K562 (cell line): ENCODE measurements around the gene TAAR5. TPM values are rescaled to one million over a fixed set of nuclear protein-coding genes. Genes with fewer than 3 reads are reported as not detected.

Experiments used
- ATAC-seq: fragments of 200-7000 bp; cut with Tn5 transposase; 3 replicates; pipeline ENCODE4 v1.9.1; 2020; ENCODE audit warnings: moderate library complexity
- BruUV-seq: library from RNA; stranded (reverse); fragments of 400-500 nt; replicated peaks from 2 replicates; lab custom pipeline; 2021; lab: Mats Ljungman, UMichigan
- CTCF ChIA-PET: fragments of 300-600 bp; formaldehyde crosslinking; extraction: SDS; loops from one replicate; lab custom pipeline; 2021; ENCODE audit warnings: low intra/inter-chr PET ratio; lab: Yijun Ruan, JAX
- POLR2A ChIA-PET: fragments of 300-600, 350-650 bp; sonication (Branson Sonifier 250); formaldehyde crosslinking; extraction: SDS; loops from one replicate; lab custom pipeline; 2021; ENCODE audit warnings: antibody characterized with exemption, inconsistent platforms; lab: Yijun Ruan, JAX
- DNase-seq, 4 experiments: peaks; one replicate each; pipeline versions ENCODE4 v3.0.0 to v3.0.0-alpha.2; 2011 to 2018; ENCODE audit warnings: low spot score in 3 of 4, mixed read lengths in 3 of 4; ENCODE audit errors: extremely low read depth in 1 of 4
- FAIRE-seq: peaks from 2 replicates; lab custom pipeline; 2011; peaks lifted over from hg19 to GRCh38; lab: Jason Lieb, UNC
- H2AFZ ChIP-seq: 2 replicates; pipeline ENCODE4 v1.6.0; 2011; ENCODE audit warnings: low read depth, low read length, control low read depth, inconsistent platforms
- H3K27ac ChIP-seq: fragments of 200-600 bp; 3 replicates; pipeline ENCODE4 v1.8.0; 2011; ENCODE audit warnings: low read depth, mild to moderate bottlenecking, control low read depth, inconsistent platforms, low read length, moderate library complexity, mixed read lengths; ENCODE audit errors: extremely low read depth
- H3K27me3 ChIP-seq, 2 experiments: fragments of 300-600 bp in 1 of 2; 2 replicates in 1 of 2; 3 replicates in 1 of 2; pipeline versions ENCODE4 v1.6.0 to v1.8.0; 2011; ENCODE audit warnings: inconsistent platforms in 2 of 2, low read length in 2 of 2, mild to moderate bottlenecking in 1 of 2, mixed read lengths in 1 of 2, moderate library complexity in 1 of 2; ENCODE audit not compliant: control insufficient read depth in 2 of 2, insufficient read depth in 2 of 2
- H3K36me3 ChIP-seq: fragments of 300-600 bp; 3 replicates; pipeline ENCODE4 v1.8.0; 2011; ENCODE audit warnings: mild to moderate bottlenecking, low read length, inconsistent platforms; ENCODE audit not compliant: control insufficient read depth, insufficient read depth
- H3K4me1 ChIP-seq, 2 experiments: fragments of 200-600 bp in 1 of 2; replicated peaks in 1 of 2; 2 replicates in 1 of 2; 3 replicates in 1 of 2; pipeline versions ENCODE4 v1.5.1 to v1.8.0; 2011; ENCODE audit warnings: inconsistent platforms in 2 of 2, low read length in 2 of 2, mild to moderate bottlenecking in 1 of 2, mixed read lengths in 1 of 2, moderate library complexity in 1 of 2; ENCODE audit not compliant: control insufficient read depth in 2 of 2, insufficient read depth in 2 of 2
- H3K4me2 ChIP-seq: 2 replicates; pipeline ENCODE4 v1.6.1; 2011; ENCODE audit warnings: low read length, control low read depth, inconsistent platforms, mixed read lengths; ENCODE audit not compliant: insufficient read depth
- H3K4me3 ChIP-seq: fragments of 200-600 bp; sonication (generic), shearing (Covaris generic); 2 replicates; pipeline ENCODE4 v1.5.1; 2016; ENCODE audit warnings: control low read depth, inconsistent platforms
- H3K79me2 ChIP-seq: fragments of 200-600 bp; 3 replicates; pipeline ENCODE4 v1.8.0; 2011; ENCODE audit warnings: low read length, inconsistent platforms; ENCODE audit not compliant: control insufficient read depth, insufficient read depth
- H3K9ac ChIP-seq, 2 experiments: 2 replicates each; pipeline versions ENCODE4 v1.6.0 to v1.6.1; 2011; ENCODE audit warnings: low read depth in 2 of 2, low read length in 2 of 2, control low read depth in 1 of 2, inconsistent platforms in 1 of 2, mild to moderate bottlenecking in 1 of 2, mixed read lengths in 1 of 2; ENCODE audit not compliant: insufficient read depth in 1 of 2
- H3K9me1 ChIP-seq: one replicate; pipeline ENCODE4 v1.6.0; 2011; ENCODE audit warnings: inconsistent platforms, mild to moderate bottlenecking, low read length, moderate library complexity; ENCODE audit not compliant: control insufficient read depth, insufficient read depth
- H3K9me3 ChIP-seq: replicated peaks from 2 replicates; pipeline ENCODE4 v1.5.1; 2011; ENCODE audit warnings: low read depth, low read length, inconsistent platforms; ENCODE audit not compliant: control insufficient read depth, insufficient read depth
- H4K20me1 ChIP-seq: replicated peaks from 2 replicates; pipeline ENCODE4 v1.6.1; 2011; ENCODE audit warnings: low read length, inconsistent platforms, mixed read lengths; ENCODE audit not compliant: control insufficient read depth, insufficient read depth
- MEF2D ChIP-seq: conservative IDR thresholded peaks from 2 replicates; pipeline ENCODE4 v1.6.1; 2016; ENCODE audit warnings: low read depth, missing genetic modification characterization, missing compliant biosample characterization
- NFXL1 ChIP-seq: fragments of 450-650 bp; formaldehyde crosslinking; IDR thresholded peaks from 2 replicates; pipeline ENCODE4 v1.4.0; 2021; ENCODE audit warnings: mild to moderate bottlenecking
- RBM22 ChIP-seq: fragments of 200-400 bp; formaldehyde crosslinking; IDR thresholded peaks from 2 replicates; pipeline ENCODE4 v1.6.1; 2018; ENCODE audit warnings: low read length, low read depth; ENCODE audit not compliant: poor library complexity, severe bottlenecking
- ZNF311 ChIP-seq: fragments of 250-450 bp; sonication (Bioruptor Pico); IDR thresholded peaks from 2 replicates; pipeline ENCODE4 v1.4.0; 2020; ENCODE audit warnings: mild to moderate bottlenecking, moderate library complexity
- WGBS: fragments of 100-300 bp; shearing (Covaris generic); methylation state at CpG from one replicate; pipeline ENCODE4 v1.1.6; 2016; ENCODE audit warnings: low coverage, mixed read lengths; ENCODE audit not compliant: insufficient coverage; ENCODE audit errors: missing lambda C conversion rate; 5-methylcytosine and 5-hydroxymethylcytosine counted together
- in situ Hi-C: fragments of 300-500 bp; cut with MboI; formaldehyde crosslinking; loops from 4 replicates; pipeline ENCODE4 v1.15.0; 2018; ENCODE audit warnings: inconsistent platforms, mixed read lengths
- intact Hi-C: fragments of 100-400 bp; cut with micrococcal nuclease; formaldehyde crosslinking; loops from 2 replicates; pipeline ENCODE4 v1.14.2; 2022
- polyA plus RNA-seq, 8 experiments: library from polyadenylated mRNA; depleted of rRNA in 4 of 8; stranded (reverse) in 5 of 8; unstranded in 3 of 8; fragments of >200 nt; fragmentation: Nextera tagmentation in 2 of 8; fragmentation: Illumina TruSeq in 1 of 8; extraction: Ambion mirVana in 2 of 8; extraction: Trizol in 1 of 8; gene quantifications; 2 replicates each; pipeline versions ENCODE4 v1.2.1 to v1.2.3, GENCODE V29; 2011 to 2014; ENCODE audit warnings: inconsistent platforms in 1 of 8, missing spikeins in 1 of 8
- total RNA-seq, 7 experiments: library from RNA; depleted of rRNA in 6 of 7; stranded (reverse); fragments of >200 nt in 6 of 7; fragmentation: Illumina TruSeq in 2 of 7; extraction: Trizol in 2 of 7; gene quantifications; 2 replicates each; pipeline versions ENCODE4 v1.2.1 to v1.2.3, GENCODE V29; 2011 to 2021; ENCODE audit warnings: low replicate concordance in 1 of 7
- TF ChIP-seq, protein P1 (sequence below): fragments of 450-650 bp; IDR thresholded peaks from 2 replicates; pipeline ENCODE4 v1.6.1; 2016; ENCODE audit warnings: borderline replicate concordance
- TF ChIP-seq, protein P2 (sequence below): fragments of 250-450 bp; sonication (Bioruptor Pico); IDR thresholded peaks from 2 replicates; pipeline ENCODE4 v1.5.0; 2021
- TF ChIP-seq, protein P3 (sequence below): fragments of 450-650 bp; IDR thresholded peaks from 2 replicates; pipeline ENCODE4 v1.6.1; 2016; ENCODE audit warnings: low read depth
- TF ChIP-seq, protein P4 (sequence below), 2 experiments: fragments of 450-650 bp; IDR thresholded peaks; 2 replicates each; pipeline ENCODE4 v1.6.1; 2016
- TF ChIP-seq, protein P5 (sequence below): fragments of 250-450 bp; sonication (Bioruptor Pico); IDR thresholded peaks from 2 replicates; pipeline ENCODE4 v1.8.0; 2022; ENCODE audit warnings: inconsistent platforms, mild to moderate bottlenecking, moderate library complexity, borderline replicate concordance

The TAAR5 gene
- total and polyA plus RNA-seq, 9 of the 15 experiments (the other 6 are each of a cell fraction or from before 2014, with no cell fraction given) = not detected

DNA sequence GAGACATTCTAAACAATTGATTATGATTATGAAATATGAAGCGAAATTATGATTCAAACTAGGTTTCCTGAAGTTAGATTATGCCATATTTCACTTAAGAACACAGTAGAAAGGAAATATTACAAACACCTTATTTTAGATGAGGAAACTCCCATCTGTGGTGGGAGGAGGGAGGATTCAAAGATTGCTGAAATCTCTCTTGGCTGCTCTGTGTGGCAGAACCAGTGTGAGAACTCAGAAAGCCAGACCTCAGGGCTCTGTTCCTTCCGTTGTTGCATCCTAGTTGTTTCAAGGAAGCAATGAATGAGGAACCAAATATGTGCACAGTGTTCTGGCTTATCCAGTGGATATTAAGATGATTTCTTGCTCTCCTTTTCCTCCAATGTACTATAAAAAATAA, 2.1 kb downstream of the TAAR5 start:
- intact Hi-C loops = no loop called here
- in situ Hi-C loops = no loop called here
- 4% methylated on average over 2 of the region's 2 CpGs for WGBS
- TF ChIP-seq, protein P1, sequence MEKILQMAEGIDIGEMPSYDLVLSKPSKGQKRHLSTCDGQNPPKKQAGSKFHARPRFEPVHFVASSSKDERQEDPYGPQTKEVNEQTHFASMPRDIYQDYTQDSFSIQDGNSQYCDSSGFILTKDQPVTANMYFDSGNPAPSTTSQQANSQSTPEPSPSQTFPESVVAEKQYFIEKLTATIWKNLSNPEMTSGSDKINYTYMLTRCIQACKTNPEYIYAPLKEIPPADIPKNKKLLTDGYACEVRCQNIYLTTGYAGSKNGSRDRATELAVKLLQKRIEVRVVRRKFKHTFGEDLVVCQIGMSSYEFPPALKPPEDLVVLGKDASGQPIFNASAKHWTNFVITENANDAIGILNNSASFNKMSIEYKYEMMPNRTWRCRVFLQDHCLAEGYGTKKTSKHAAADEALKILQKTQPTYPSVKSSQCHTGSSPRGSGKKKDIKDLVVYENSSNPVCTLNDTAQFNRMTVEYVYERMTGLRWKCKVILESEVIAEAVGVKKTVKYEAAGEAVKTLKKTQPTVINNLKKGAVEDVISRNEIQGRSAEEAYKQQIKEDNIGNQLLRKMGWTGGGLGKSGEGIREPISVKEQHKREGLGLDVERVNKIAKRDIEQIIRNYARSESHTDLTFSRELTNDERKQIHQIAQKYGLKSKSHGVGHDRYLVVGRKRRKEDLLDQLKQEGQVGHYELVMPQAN = no peak
- TF ChIP-seq MEF2D = no peak
- TF ChIP-seq, protein P2, sequence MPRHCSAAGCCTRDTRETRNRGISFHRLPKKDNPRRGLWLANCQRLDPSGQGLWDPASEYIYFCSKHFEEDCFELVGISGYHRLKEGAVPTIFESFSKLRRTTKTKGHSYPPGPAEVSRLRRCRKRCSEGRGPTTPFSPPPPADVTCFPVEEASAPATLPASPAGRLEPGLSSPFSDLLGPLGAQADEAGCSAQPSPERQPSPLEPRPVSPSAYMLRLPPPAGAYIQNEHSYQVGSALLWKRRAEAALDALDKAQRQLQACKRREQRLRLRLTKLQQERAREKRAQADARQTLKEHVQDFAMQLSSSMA (CRISPR knock-in tag) = no peak
- TF ChIP-seq NFXL1 = no peak
- TF ChIP-seq, protein P3, sequence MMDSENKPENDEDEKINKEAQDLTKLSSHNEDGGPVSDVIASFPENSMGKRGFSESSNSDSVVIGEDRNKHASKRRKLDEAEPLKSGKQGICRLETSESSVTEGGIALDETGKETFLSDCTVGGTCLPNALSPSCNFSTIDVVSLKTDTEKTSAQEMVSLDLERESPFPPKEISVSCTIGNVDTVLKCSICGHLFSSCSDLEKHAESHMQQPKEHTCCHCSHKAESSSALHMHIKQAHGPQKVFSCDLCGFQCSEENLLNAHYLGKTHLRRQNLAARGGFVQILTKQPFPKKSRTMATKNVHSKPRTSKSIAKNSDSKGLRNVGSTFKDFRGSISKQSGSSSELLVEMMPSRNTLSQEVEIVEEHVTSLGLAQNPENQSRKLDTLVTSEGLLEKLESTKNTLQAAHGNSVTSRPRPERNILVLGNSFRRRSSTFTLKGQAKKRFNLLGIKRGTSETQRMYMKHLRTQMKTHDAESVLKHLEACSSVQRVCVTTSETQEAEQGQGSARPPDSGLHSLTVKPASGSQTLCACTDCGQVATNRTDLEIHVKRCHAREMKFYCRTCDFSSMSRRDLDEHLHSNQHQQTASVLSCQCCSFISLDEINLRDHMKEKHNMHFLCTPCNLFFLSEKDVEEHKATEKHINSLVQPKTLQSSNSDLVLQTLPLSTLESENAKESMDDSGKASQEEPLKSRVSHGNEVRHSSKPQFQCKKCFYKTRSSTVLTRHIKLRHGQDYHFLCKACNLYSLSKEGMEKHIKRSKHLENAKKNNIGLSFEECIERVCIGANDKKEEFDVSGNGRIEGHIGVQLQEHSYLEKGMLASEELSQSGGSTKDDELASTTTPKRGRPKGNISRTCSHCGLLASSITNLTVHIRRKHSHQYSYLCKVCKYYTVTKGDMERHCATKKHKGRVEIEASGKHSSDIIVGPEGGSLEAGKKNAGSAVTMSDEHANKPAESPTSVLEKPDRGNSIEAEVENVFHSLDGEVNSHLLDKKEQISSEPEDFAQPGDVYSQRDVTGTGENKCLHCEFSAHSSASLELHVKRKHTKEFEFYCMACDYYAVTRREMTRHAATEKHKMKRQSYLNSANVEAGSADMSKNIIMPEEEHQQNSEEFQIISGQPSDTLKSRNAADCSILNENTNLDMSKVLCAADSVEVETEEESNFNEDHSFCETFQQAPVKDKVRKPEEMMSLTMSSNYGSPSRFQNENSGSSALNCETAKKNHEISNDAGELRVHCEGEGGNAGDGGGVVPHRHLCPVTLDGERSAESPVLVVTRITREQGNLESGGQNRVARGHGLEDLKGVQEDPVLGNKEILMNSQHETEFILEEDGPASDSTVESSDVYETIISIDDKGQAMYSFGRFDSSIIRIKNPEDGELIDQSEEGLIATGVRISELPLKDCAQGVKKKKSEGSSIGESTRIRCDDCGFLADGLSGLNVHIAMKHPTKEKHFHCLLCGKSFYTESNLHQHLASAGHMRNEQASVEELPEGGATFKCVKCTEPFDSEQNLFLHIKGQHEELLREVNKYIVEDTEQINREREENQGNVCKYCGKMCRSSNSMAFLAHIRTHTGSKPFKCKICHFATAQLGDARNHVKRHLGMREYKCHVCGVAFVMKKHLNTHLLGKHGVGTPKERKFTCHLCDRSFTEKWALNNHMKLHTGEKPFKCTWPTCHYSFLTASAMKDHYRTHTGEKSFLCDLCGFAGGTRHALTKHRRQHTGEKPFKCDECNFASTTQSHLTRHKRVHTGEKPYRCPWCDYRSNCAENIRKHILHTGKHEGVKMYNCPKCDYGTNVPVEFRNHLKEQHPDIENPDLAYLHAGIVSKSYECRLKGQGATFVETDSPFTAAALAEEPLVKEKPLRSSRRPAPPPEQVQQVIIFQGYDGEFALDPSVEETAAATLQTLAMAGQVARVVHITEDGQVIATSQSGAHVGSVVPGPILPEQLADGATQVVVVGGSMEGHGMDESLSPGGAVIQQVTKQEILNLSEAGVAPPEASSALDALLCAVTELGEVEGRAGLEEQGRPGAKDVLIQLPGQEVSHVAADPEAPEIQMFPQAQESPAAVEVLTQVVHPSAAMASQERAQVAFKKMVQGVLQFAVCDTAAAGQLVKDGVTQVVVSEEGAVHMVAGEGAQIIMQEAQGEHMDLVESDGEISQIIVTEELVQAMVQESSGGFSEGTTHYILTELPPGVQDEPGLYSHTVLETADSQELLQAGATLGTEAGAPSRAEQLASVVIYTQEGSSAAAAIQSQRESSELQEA = no peak
- no peak for TF ChIP-seq RBM22
- TF ChIP-seq, protein P4, sequence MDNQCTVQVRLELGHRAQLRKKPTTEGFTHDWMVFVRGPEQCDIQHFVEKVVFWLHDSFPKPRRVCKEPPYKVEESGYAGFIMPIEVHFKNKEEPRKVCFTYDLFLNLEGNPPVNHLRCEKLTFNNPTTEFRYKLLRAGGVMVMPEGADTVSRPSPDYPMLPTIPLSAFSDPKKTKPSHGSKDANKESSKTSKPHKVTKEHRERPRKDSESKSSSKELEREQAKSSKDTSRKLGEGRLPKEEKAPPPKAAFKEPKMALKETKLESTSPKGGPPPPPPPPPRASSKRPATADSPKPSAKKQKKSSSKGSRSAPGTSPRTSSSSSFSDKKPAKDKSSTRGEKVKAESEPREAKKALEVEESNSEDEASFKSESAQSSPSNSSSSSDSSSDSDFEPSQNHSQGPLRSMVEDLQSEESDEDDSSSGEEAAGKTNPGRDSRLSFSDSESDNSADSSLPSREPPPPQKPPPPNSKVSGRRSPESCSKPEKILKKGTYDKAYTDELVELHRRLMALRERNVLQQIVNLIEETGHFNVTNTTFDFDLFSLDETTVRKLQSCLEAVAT (IDR thresholded peaks at IDR 0.05) = no peak
- no peak for TF ChIP-seq ZNF311 (CRISPR knock-in tag)
- TF ChIP-seq, protein P5, sequence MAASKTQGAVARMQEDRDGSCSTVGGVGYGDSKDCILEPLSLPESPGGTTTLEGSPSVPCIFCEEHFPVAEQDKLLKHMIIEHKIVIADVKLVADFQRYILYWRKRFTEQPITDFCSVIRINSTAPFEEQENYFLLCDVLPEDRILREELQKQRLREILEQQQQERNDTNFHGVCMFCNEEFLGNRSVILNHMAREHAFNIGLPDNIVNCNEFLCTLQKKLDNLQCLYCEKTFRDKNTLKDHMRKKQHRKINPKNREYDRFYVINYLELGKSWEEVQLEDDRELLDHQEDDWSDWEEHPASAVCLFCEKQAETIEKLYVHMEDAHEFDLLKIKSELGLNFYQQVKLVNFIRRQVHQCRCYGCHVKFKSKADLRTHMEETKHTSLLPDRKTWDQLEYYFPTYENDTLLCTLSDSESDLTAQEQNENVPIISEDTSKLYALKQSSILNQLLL = no peak

More for the DNA sequence above, 2.1 kb downstream of the TAAR5 start:
- H2AFZ ChIP-seq = no peak overlapping the region
- no peaks in the 10 kb centered on the region for H3K4me1 ChIP-seq
- H3K9ac ChIP-seq = no peak overlapping the region
- H3K36me3 ChIP-seq = no peaks in the 10 kb centered on the region
- no peak overlapping the region for H3K27ac ChIP-seq
- no peak for ATAC-seq
- H3K9me3 ChIP-seq = no peaks in the 10 kb centered on the region
- H3K4me2 ChIP-seq = no peak overlapping the region
- no peaks in the 10 kb centered on the region for H3K9me1 ChIP-seq
- H3K27me3 ChIP-seq = no peaks in the 10 kb centered on the region
- no peak overlapping the region for H3K4me3 ChIP-seq
- BruUV-seq = no TSS peak
- H4K20me1 ChIP-seq = no peaks in the 10 kb centered on the region
- CTCF ChIA-PET = no interaction called here
- POLR2A ChIA-PET = no interaction called here
- no peaks in the 10 kb centered on the region for H3K79me2 ChIP-seq
- DNase-seq = no peak
- FAIRE-seq = no peak
